ENCODE measurements around the gene DCN. TPM values are rescaled to one million over a fixed set of nuclear protein-coding genes. Genes with fewer than 3 reads are reported as not detected.
A peak's percentile ranks its signal among the peaks of the same experiment; 100 is the strongest.

Gene DCN
- total RNA-seq, 2 donors from 2014 or later = 994 to 1,906 TPM

DNA sequence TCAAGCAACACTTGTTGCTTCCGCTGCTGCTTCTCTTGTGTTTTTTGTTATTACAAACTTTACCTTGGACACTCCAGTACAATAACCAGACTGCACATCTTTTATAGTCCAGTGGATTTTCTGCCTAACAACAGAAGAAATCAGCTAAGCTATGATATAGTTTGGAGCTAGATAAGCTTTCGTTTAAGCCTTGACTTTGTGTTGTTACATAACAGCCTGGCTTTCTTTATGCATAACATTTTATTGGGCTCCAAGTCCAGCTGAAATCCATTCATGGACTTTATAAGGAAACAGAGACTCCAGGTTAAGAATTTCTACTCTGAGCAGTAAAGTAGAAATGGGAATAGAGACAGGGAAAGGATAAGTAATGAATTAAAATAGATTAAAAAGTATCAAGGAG is 3.5 kb upstream of the DCN start:
- H3K36me3 ChIP-seq = no peaks in the 10 kb centered on the region
- no peak overlapping the region for H3K4me3 ChIP-seq
- no peak for DNase-seq (ENCODE audit: low spot score)
- H3K27me3 ChIP-seq = no peaks in the 10 kb centered on the region
- H3K27ac ChIP-seq = peak overlapping the region in 1 of 2 donors; percentile 6
- H3K9me3 ChIP-seq = no peaks in the 10 kb centered on the region
- H3K4me1 ChIP-seq = no peaks in the 10 kb centered on the region
- TF ChIP-seq, protein P1, sequence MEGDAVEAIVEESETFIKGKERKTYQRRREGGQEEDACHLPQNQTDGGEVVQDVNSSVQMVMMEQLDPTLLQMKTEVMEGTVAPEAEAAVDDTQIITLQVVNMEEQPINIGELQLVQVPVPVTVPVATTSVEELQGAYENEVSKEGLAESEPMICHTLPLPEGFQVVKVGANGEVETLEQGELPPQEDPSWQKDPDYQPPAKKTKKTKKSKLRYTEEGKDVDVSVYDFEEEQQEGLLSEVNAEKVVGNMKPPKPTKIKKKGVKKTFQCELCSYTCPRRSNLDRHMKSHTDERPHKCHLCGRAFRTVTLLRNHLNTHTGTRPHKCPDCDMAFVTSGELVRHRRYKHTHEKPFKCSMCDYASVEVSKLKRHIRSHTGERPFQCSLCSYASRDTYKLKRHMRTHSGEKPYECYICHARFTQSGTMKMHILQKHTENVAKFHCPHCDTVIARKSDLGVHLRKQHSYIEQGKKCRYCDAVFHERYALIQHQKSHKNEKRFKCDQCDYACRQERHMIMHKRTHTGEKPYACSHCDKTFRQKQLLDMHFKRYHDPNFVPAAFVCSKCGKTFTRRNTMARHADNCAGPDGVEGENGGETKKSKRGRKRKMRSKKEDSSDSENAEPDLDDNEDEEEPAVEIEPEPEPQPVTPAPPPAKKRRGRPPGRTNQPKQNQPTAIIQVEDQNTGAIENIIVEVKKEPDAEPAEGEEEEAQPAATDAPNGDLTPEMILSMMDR (IDR thresholded peaks at IDR 0.05) = no peak

DNA sequence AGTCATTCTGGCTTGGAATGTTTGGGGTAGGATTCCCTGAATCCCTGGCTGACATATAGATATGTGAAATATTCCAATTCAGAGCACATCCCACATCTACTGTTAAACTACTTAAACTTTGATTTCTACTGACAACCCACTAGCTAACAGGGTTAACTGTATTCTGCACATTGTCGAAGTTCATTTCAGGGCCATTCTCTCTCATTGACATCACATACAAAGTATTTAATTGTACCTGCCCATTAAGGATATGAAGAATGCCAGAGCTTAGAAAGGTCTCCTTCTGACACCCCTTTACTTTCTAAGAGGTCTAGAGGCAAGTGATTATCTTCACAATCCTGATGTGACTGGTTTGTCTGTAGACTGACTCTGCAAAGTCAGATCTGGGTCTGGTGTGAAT is 2.8 kb upstream of the DCN start:
- Histone ChIP-seq H3K4me1 (no peaks in the 10 kb centered on the region), H3K36me3 (no peaks in the 10 kb centered on the region), H3K27ac (peak overlapping the region in 1 of 2 donors; percentile 6), H3K9me3 (no peaks in the 10 kb centered on the region), H3K27me3 (no peaks in the 10 kb centered on the region), H3K4me3 (no peak overlapping the region)
- TF ChIP-seq, protein P1 (IDR thresholded peaks at IDR 0.05) = no peak
- DNase-seq (ENCODE audit: low spot score) = no peak

DNA sequence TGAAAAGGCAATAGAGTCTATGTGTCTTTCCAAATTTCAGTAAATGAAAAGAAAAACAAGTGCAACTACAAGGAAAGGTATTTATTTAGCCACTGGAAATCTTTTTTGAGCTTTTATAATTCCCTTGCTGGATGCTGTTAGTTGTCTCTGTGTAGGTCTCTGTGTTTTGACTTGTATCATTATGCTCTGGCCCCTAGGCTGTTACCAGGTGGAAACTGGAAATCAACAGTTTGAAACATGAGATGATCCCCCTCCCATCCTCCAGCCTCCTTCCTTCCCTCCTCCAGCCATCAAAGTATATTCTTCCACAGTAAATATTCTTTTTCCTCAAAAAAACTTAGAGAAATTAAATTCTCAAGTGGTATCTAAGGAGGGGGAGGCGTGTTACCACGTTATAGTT is 934 bp upstream of the DCN start:
- Histone ChIP-seq H3K4me3 (peak overlapping the region in 1 of 2 donors; percentile 0), H3K27ac (peak overlapping the region; percentile 76 to 77), H3K9me3 (no peaks in the 10 kb centered on the region), H3K4me1 (no peaks in the 10 kb centered on the region), H3K36me3 (no peaks in the 10 kb centered on the region), H3K27me3 (no peaks in the 10 kb centered on the region)
- TF ChIP-seq, protein P1 (IDR thresholded peaks at IDR 0.05) = no peak
- DNase-seq (ENCODE audit: low spot score) = no peak

DNA sequence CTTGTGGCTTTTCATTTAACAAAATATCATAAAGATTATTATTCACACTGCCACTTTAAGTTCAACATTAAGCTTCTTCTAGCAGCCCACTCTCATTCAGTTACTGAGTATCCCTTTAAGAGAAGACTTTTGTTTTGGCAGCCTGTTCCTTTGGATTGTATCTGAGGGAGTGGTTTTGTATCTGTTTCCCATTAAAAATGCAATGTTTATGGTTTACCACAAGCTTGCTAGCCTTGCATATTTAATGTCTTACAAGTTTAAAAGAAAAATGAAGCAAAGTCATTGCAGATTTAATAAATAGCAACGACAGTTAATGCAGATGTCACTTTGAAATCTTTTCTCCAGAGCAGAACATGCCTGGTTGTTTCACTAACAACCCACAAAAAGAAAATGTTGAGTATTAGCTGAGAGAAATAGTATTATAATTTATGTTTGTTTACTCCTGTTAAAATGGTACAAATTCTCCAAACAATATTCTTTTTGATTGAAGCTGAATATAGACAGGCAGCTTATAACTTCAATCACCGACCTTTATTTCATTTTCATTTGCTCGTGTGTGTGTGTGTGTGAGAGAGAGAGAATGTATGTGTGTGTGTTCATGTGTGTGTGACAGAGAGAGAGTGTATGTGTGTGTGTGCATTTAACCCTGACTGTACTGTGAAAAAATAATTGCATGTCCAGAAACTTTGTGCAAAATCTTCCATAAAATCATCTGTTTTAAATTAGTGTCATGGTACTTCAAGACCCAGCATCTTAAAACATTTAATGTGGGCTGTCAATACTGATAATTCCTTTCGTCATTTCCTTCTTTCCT is 1.8 kb downstream of the DCN start:
- Histone ChIP-seq H3K9me3 (no peaks in the 10 kb centered on the region), H3K27ac (peak overlapping the region; percentile 76 to 77), H3K36me3 (peaks cover 4% of the 10 kb centered on the region), H3K4me1 (no peaks in the 10 kb centered on the region), H3K4me3 (peak overlapping the region; percentile 22 to 42), H3K27me3 (no peaks in the 10 kb centered on the region)
- no peak for DNase-seq (ENCODE audit: low spot score)
- TF ChIP-seq, protein P1 (IDR thresholded peaks at IDR 0.05) = no peak

DNA sequence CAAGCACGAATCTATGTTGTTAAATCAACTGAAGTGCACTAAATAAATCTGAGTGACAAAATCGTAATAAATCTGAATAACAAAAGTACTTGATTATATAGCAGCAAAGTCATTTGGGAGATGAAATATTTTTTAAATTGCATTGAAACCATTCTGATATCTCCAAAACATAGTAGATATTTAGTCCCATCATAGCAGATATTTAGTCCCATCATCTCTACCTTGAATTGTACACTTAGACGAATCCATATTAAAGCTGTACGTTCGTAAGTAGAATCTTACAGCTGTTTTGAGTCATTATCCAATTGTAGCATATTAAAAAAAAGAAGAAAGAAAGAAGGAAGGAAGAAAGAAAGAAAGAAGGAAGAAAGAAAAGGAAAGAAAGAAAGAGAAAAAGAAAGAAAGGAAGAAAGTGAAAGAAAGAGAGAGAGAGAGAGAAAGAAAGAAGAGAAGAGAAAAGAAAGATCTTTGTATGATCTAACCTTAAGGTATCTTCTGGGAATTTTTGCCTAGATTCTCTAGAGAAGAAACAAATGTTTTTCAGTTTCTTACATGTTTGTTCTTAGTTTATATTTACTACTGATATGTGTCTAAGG is 2.6 kb downstream of the DCN start:
- Histone ChIP-seq H3K9me3 (no peaks in the 10 kb centered on the region), H3K36me3 (peaks cover 4% of the 10 kb centered on the region), H3K27me3 (no peaks in the 10 kb centered on the region), H3K4me1 (no peaks in the 10 kb centered on the region), H3K27ac (peak overlapping the region; percentile 76 to 77), H3K4me3 (peak overlapping the region; percentile 22 to 42)
- no peak for DNase-seq (ENCODE audit: low spot score)
- TF ChIP-seq, protein P1 (IDR thresholded peaks at IDR 0.05) = no peak

Measured in right atrium auricular region (tissue), 2 donors.